Naive thymus-derived CD4-positive, alpha-beta T cell (primary cell): Measurements from ENCODE around the gene GBX1. TPM values are rescaled to one million over a fixed set of nuclear protein-coding genes. Genes with fewer than 3 reads are reported as not detected.
A peak's percentile ranks its signal among the peaks of the same experiment; 100 is the strongest.

Source experiments
- ATAC-seq: fragments of 150-1000 bp; cut with Tn5 transposase; 2 replicates; pipeline ENCODE4 v1.10.0; 2021; ENCODE audit warnings: mild to moderate bottlenecking, moderate library complexity
- CTCF ChIA-PET: fragments of 350-600 bp; sonication (Branson Sonifier 250); formaldehyde crosslinking; loops from one replicate; lab custom pipeline; 2021; ENCODE audit warnings: antibody characterized with exemption; lab: Charles Lee
- POLR2A ChIA-PET: fragments of 350-600 bp; sonication (Branson Sonifier 250); formaldehyde crosslinking; loops from one replicate; lab custom pipeline; 2021; ENCODE audit warnings: antibody characterized with exemption, inconsistent platforms; lab: Charles Lee
- DNase-seq, 9 donors: peaks; one replicate each; pipeline versions ENCODE4 v3.0.0 to v3.0.0-alpha.2; 2020 to 2022; ENCODE audit warnings: mixed read lengths in 1 of 9
- H3K27ac ChIP-seq: one replicate; pipeline ENCODE4 v1.7.0; 2013; ENCODE audit warnings: mild to moderate bottlenecking, low read depth, low read length, moderate library complexity
- H3K27me3 ChIP-seq, 2 donors: one replicate each; pipeline ENCODE4 v1.7.0; 2013; ENCODE audit warnings: low read length in 2 of 2, mild to moderate bottlenecking in 2 of 2, moderate library complexity in 2 of 2; ENCODE audit not compliant: control insufficient read depth in 2 of 2, insufficient read depth in 2 of 2
- H3K36me3 ChIP-seq, 3 experiments: 1 replicate in 2 of 3; 2 replicates in 1 of 3; pipeline ENCODE4 v1.7.0; 2013; ENCODE audit warnings: low read length in 3 of 3, mild to moderate bottlenecking in 3 of 3, moderate library complexity in 1 of 3; ENCODE audit not compliant: insufficient read depth in 3 of 3, control insufficient read depth in 2 of 3
- H3K4me1 ChIP-seq, 2 donors: one replicate each; pipeline ENCODE4 v1.7.0; 2013; ENCODE audit warnings: low read length in 2 of 2, mild to moderate bottlenecking in 2 of 2, moderate library complexity in 1 of 2; ENCODE audit not compliant: control insufficient read depth in 2 of 2, insufficient read depth in 2 of 2
- H3K4me3 ChIP-seq: 2 replicates; pipeline ENCODE4 v1.7.0; 2013; ENCODE audit warnings: mild to moderate bottlenecking, low read length
- H3K9me3 ChIP-seq, 3 experiments: 1 replicate in 2 of 3; 2 replicates in 1 of 3; pipeline ENCODE4 v1.7.0; 2013; ENCODE audit warnings: low read length in 3 of 3; ENCODE audit not compliant: control insufficient read depth in 2 of 3
- H3K27ac Mint-ChIP-seq, 9 donors: one replicate each; pipeline ENCODE4 v1.8.0; 2020 to 2022; ENCODE audit warnings: mixed read lengths in 9 of 9, mild to moderate bottlenecking in 8 of 9, moderate library complexity in 5 of 9, inconsistent platforms in 2 of 9
- H3K27me3 Mint-ChIP-seq, 5 donors: one replicate each; pipeline ENCODE4 v1.8.0; 2021 to 2022; ENCODE audit warnings: mixed read lengths in 5 of 5, mild to moderate bottlenecking in 1 of 5
- H3K36me3 Mint-ChIP-seq, 5 donors: one replicate each; pipeline ENCODE4 v1.8.0; 2020 to 2022; ENCODE audit warnings: mixed read lengths in 5 of 5, mild to moderate bottlenecking in 3 of 5, inconsistent platforms in 1 of 5
- H3K4me1 Mint-ChIP-seq, 7 donors: one replicate each; pipeline ENCODE4 v1.8.0; 2020 to 2022; ENCODE audit warnings: mixed read lengths in 7 of 7, mild to moderate bottlenecking in 3 of 7, inconsistent platforms in 1 of 7
- H3K4me3 Mint-ChIP-seq, 10 donors: one replicate each; pipeline ENCODE4 v1.8.0; 2020 to 2022; ENCODE audit warnings: mild to moderate bottlenecking in 10 of 10, mixed read lengths in 10 of 10, moderate library complexity in 6 of 10, inconsistent platforms in 2 of 10
- H3K9me3 Mint-ChIP-seq, 11 donors: one replicate each; pipeline ENCODE4 v1.8.0; 2020 to 2022; ENCODE audit warnings: mixed read lengths in 11 of 11, mild to moderate bottlenecking in 4 of 11, inconsistent platforms in 1 of 11, moderate library complexity in 1 of 11
- intact Hi-C, 2 donors: fragments of 100-400 bp; cut with micrococcal nuclease; formaldehyde crosslinking; loops; one replicate each; pipeline ENCODE4 v1.15.1; 2023
- polyA plus RNA-seq, 2 donors: library from polyadenylated mRNA; unstranded; fragments of 300-500 nt; fragmentation: Illumina TruSeq; gene quantifications; one replicate each; pipeline ENCODE4 v1.2.3, GENCODE V29; 2021
- total RNA-seq, 6 experiments: library from RNA in 5 of 6; stranded (reverse) in 5 of 6; gene quantifications; 1 replicate in 5 of 6; 2 replicates in 1 of 6; pipeline ENCODE4 v1.2.3 and lab custom pipeline; 2021 to 2026

The GBX1 gene
- total and polyA plus RNA-seq, 7 experiments from 2014 or later = not detected

DNA sequence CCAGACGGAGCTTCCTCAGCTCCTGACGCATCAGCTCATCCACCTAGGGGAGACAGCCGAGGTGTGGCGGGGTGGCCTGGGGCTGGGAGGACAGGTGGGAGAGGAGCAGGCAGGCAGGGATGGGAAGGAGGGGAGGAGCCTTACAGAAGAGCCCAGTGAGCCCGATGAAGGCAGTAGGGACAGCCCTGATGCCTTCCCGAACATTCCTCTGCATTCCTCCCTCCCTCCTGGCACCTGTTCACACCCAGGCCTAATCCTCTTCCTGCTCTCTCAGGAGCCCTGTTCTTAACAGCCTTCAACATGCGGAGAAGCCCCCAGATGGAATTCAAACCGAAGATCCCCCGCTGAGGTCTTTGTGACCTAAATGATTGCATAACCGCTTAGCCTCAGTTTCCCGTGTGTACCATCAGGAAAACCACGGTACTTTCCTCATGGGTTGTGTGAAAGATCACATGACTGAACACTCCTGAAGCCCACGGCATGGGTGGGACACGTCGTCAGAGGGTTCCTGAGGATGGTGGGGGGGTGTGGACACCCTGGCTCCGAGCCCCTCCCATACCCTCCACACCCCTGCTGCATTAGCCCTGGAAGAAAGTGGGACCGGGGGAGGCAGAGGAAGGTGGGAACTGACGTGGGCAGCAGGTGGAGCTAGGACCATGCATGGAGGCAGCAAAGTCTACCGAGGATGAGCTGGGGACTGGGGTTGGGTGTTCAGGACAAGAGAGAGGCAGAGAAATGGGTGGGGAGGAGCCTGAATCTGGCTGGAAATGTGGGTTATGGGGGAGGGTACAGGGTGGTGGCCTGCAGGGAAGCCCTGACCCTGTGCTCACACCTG, 28.3 kb upstream of the GBX1 start:
- no peaks in the 10 kb centered on the region for H3K9me3 ChIP-seq
- Mint-ChIP-seq H3K4me3 (no peak overlapping the region), H3K27me3 (peaks cover 0 to 11% (median 3%) of the 10 kb centered on the region in 5 donors), H3K9me3 (no peaks in the 10 kb centered on the region), H3K36me3 (no peaks in the 10 kb centered on the region), H3K4me1 (peaks cover 0 to 6% (median 5%) of the 10 kb centered on the region in 7 donors), H3K27ac (peak overlapping the region in 1 of 9 donors; percentile 17)
- no peak for ATAC-seq
- H3K4me1 ChIP-seq = no peaks in the 10 kb centered on the region
- intact Hi-C loops = no loop called here
- no peak overlapping the region for H3K27ac ChIP-seq
- no peaks in the 10 kb centered on the region for H3K27me3 ChIP-seq
- POLR2A ChIA-PET = no interaction called here
- DNase-seq = no peak
- H3K4me3 ChIP-seq = no peak overlapping the region
- no peaks in the 10 kb centered on the region for H3K36me3 ChIP-seq
- CTCF ChIA-PET = interaction anchor here (0.7 kb wide), 1 partner anchor 384 kb away, joined by 3 read pairs; no protein-coding TSS in a partner anchor

DNA sequence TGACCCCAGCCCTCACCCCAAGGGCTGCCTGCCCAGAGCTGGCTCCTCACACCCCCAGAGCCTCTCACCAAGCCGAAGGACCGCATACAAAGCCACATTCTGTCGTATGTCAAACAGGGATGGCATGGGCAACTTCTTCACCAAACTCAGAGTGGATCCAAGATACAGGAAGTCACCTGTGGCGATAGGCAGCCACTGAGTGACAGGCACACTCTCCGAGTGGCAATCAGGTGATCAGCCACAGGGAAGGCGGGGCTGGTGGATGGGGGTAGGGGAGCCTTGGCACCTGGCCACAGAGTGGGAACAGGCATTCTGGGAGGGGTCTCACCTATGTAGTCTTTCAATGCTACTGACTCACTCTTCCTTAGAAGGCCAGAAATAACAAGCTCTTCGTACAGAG, 26.7 kb upstream of the GBX1 start:
- peak; percentile 33 for ATAC-seq
- Histone ChIP-seq H3K4me1 (no peaks in the 10 kb centered on the region), H3K27ac (no peak overlapping the region), H3K9me3 (no peaks in the 10 kb centered on the region), H3K27me3 (no peaks in the 10 kb centered on the region), H3K4me3 (no peak overlapping the region), H3K36me3 (no peaks in the 10 kb centered on the region)
- Mint-ChIP-seq H3K4me1 (peaks cover 0 to 6% (median 5%) of the 10 kb centered on the region in 7 donors), H3K27me3 (peaks cover 0 to 11% (median 3%) of the 10 kb centered on the region in 5 donors), H3K36me3 (no peaks in the 10 kb centered on the region), H3K27ac (no peak overlapping the region), H3K9me3 (no peaks in the 10 kb centered on the region), H3K4me3 (no peak overlapping the region)
- DNase-seq = no peak
- intact Hi-C loops = no loop called here
- ChIA-PET CTCF (no interaction called here), POLR2A (no interaction called here)

DNA sequence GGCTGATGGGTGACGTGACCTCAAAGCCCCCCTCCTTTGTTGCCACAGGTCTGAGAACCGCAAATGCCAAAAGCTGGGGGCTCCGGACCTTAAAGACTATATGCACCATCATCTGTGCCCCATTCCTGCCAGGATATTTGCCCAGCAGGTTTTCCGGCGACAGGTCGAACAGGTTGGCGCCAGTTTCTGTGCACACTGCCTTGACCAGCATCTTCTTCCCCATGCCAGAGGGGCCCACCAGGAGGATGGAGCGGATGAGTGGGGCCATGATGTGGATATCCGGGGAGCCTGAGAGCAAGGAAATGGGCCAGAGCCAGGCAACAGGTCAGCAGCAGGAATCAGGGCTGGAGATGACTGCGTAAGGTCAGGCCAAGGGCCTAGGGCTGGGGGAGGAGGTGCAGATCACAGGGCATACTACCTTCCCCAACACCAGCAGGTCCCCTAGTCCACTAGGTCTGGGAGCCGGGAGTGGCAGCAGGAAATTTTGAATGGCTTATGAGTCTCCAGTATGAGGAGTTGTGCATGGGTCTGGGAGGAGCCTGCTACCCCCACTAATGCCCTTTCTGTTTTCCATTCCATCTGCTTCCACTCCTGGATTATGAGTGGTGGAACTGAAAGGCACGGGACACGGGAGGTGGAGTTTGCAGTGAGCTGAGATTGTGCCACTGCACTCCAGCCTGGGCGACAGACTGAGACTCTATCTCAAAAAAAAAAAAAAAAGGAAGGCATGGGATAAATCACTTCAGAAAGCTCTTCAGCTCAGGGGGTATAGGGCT, 25.9 kb upstream of the GBX1 start:
- ATAC-seq = no peak
- Mint-ChIP-seq H3K4me3 (no peak overlapping the region), H3K4me1 (peaks cover 0 to 6% (median 5%) of the 10 kb centered on the region in 7 donors), H3K36me3 (no peaks in the 10 kb centered on the region), H3K27ac (no peak overlapping the region), H3K9me3 (no peaks in the 10 kb centered on the region), H3K27me3 (peaks cover 0 to 11% (median 3%) of the 10 kb centered on the region in 5 donors)
- POLR2A ChIA-PET = no interaction called here
- Histone ChIP-seq H3K9me3 (no peaks in the 10 kb centered on the region), H3K36me3 (no peaks in the 10 kb centered on the region), H3K4me1 (no peaks in the 10 kb centered on the region), H3K27me3 (no peaks in the 10 kb centered on the region), H3K27ac (no peak overlapping the region), H3K4me3 (no peak overlapping the region)
- intact Hi-C loops = no loop called here
- CTCF ChIA-PET = no interaction called here
- no peak for DNase-seq

DNA sequence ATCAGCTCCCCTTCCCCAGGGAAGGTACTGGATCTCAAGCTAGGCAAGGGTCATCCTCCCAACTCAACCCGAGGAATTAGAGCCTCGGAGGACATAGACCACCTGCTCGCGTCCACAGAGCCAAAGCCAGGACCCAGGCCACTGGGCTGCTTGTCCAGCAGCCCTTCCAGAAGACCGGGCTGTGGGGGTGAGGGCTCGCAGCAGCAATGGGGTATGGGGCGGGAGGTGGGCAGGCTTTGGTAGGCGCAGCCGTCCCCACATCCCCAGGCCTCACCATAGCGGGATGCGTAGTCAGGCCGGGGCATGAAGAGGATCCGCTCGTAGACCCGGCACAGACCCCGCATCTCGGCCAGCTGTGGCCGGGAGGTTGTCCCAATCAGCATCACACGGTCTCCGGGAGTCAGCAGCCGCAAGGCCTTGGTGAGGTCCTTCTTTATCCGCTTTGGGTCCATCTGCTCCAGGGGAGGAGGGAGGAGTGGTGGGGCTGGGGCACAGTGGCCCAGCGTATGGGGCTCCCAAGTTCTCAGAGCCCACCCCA, 24.6 kb upstream of the GBX1 start:
- POLR2A ChIA-PET = no interaction called here
- DNase-seq = no peak
- Mint-ChIP-seq H3K9me3 (no peaks in the 10 kb centered on the region), H3K4me3 (no peak overlapping the region), H3K36me3 (no peaks in the 10 kb centered on the region), H3K27me3 (peaks cover 0 to 13% (median 3%) of the 10 kb centered on the region in 5 donors), H3K27ac (no peak overlapping the region), H3K4me1 (peaks cover 0 to 6% (median 5%) of the 10 kb centered on the region in 7 donors)
- no peak for ATAC-seq
- Histone ChIP-seq H3K27me3 (no peaks in the 10 kb centered on the region), H3K4me1 (no peaks in the 10 kb centered on the region), H3K4me3 (no peak overlapping the region), H3K9me3 (no peaks in the 10 kb centered on the region), H3K36me3 (no peaks in the 10 kb centered on the region), H3K27ac (no peak overlapping the region)
- intact Hi-C loops = no loop called here
- CTCF ChIA-PET = no interaction called here

DNA sequence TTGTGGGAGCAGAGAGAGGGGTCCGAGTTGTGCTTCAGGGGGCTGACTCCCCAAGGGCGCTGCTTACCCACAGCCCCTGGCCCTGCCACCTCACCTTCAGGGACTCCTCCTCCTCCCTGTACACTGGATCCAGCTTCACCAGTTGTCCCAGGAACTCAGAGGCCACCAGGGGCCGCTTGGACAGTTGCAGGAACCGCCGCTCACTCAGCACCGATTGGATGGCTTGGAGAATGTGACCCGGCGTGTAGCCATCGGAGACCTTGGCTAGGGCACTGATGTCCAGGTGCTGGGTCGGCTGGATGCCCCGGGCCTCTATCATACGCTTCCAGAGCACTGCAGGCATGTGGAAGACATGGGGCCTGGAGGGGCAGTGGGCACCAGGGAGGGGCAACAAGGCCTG, 24.1 kb upstream of the GBX1 start:
- Histone ChIP-seq H3K36me3 (no peaks in the 10 kb centered on the region), H3K9me3 (no peaks in the 10 kb centered on the region), H3K4me3 (no peak overlapping the region), H3K27ac (no peak overlapping the region), H3K4me1 (no peaks in the 10 kb centered on the region), H3K27me3 (no peaks in the 10 kb centered on the region)
- H3K4me3 Mint-ChIP-seq = no peak overlapping the region
- no peak for DNase-seq
- H3K27me3 Mint-ChIP-seq = peaks cover 0 to 13% (median 3%) of the 10 kb centered on the region in 5 donors
- intact Hi-C loops = no loop called here
- no peak overlapping the region for H3K27ac Mint-ChIP-seq
- H3K36me3 Mint-ChIP-seq = no peaks in the 10 kb centered on the region
- ChIA-PET POLR2A (no interaction called here), CTCF (no interaction called here)
- H3K4me1 Mint-ChIP-seq = peaks cover 0 to 6% (median 5%) of the 10 kb centered on the region in 7 donors
- ATAC-seq = no peak
- no peaks in the 10 kb centered on the region for H3K9me3 Mint-ChIP-seq

DNA sequence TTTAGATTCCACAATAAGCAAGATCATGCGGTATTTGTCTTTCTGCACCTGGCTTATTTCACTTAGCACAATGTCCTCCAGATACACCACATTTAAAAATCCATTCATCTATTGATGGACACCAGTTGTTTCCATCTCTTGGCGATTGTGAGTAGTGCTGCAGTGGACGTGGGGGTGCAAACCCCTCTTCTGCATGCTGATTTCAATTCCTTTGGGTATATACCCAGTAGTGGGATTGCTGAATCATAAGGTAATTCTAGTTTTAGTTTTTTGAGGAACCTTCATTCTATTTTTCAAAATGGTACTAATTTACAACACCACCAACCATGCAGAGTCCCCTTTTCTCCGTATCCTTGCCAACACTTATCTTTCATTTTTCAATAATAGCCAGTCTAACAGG, 21.5 kb upstream of the GBX1 start:
- no peaks in the 10 kb centered on the region for H3K36me3 Mint-ChIP-seq
- Histone ChIP-seq H3K36me3 (no peaks in the 10 kb centered on the region), H3K27ac (no peak overlapping the region), H3K9me3 (no peaks in the 10 kb centered on the region), H3K27me3 (no peaks in the 10 kb centered on the region), H3K4me1 (no peaks in the 10 kb centered on the region), H3K4me3 (no peak overlapping the region)
- H3K27me3 Mint-ChIP-seq = peaks cover 0 to 13% (median 0%) of the 10 kb centered on the region in 5 donors
- peaks cover 0 to 2% (median 0%) of the 10 kb centered on the region in 11 donors for H3K9me3 Mint-ChIP-seq
- no peak overlapping the region for H3K4me3 Mint-ChIP-seq
- CTCF ChIA-PET = no interaction called here
- DNase-seq (no peak), ATAC-seq (no peak)
- no peak overlapping the region for H3K27ac Mint-ChIP-seq
- POLR2A ChIA-PET = no interaction called here
- peaks cover 0 to 6% (median 2%) of the 10 kb centered on the region in 7 donors for H3K4me1 Mint-ChIP-seq
- intact Hi-C loops = no loop called here
